ENCODE measurements around the gene ARPC1B.
"Not testable (repeated sequence)": the region's sequence is repeated elsewhere in the genome, so short reads cannot be mapped to it uniquely, and the experiment has no call there.

Gene ARPC1B

DNA sequence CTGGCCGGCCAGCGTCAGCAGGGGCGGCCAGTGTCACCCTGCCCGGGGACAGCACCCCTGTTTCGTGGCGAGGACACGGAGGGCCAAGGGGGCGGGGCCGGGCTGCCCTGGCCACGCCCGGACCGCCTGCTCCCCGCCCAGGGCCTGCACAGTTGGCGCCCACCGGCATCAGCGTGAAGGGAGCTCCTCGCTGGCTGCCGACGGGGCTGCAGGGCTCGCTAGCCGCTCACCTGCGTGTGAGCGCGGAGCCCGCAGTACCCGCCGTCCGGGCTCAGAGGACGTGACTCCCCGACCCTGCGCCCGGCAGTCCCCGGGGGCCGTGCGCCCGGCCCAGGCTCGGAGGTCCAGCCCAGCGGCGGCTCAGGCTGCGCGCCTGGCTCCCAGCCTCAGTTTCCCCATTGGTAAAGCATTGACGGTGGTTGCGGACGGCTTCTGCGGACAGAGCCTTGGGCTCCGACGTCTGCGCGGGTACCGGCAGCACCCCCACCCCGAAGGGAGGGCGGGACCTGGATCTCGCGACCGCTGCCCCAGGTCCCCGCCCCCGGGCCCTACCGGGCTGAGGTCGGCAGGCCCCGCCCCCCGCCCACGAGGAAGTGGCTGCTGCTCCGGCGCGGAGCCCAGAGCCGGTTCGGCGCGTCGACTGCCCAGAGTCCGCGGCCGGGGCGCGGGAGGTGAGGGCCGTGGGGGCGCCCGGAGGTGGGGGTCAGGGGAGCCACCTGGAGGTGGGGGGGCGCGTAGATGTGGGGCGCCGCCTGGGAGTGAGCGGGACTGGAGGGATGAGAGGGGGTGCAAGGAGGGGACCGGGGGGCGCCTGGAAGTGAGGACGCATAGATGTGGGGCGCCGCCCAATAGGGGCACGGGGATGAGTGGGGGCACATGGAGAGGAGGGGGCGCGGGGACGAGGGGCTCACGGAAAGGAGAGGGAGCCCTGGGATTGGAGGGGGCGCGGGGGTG, at the start of gene ARPC1B:
TSS of gene ARPC1B (plus strand) at position 620 of the 954 bp plus-strand sequence. CDS start 10,985 bp downstream, outside the sequence.
- no peak for DNase-seq

DNA sequence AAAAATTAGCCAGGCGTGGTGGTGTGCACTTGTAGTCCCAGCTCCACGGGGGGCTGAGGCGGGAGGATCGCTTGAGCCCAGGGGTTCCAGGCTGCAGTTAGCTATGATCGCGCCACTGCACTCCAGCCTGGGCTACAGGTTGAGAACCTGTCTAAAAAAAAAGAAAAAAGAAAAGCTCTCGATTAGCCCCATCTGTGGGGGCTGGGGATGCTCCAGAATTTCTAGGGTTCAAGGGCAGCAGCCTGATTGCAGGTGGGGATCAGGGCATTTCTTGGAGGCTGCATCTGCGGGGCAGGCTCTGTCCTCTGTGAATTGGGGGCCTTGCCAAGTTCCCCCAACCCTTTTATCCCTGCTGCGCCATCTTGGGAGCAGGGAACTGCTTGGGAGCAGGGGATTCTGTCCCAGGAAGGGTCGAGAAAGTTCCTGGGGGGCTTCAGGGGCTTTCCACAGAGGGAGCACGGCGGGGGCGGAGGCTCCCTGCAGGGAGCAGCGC, 49.5 kb upstream of the ARPC1B start:
- no peak for DNase-seq

DNA sequence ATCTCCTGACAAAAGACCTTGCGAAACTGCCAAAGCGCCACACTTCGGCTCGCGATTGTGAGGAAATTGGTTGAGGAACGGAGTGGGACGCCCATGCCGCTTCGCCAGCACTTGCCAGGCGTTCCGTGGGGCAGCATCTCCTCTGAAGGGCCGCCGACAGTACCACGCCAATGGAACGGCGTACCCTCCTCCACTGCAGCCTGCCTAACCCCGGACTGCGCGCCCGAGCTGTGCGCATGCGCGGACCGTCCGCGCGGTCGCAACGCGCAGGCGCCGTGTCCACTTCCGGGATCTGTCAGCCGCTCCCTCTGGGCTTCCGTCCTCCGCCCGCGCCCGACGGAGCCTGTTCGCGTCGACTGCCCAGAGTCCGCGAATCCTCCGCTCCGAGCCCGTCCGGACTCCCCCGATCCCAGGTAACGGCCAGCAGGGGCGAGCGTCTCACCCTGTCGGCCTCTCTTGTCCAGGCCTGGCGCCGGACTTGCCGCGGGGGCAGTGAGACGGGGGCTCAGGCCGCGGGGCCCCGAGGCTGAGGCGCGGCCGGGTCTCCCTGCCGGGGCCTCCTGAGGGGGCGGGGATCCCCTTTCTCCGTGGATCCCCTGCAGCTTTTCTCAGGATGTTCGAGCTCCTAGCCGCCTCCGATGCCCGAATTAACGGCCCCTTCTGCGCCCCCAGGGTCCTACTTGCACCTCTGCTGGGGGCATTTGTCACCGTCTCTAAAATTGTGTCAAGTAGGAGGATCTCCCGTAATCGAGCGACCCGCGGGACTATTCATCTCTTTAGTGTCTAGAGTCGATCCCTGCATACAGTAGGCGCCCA, 48.7 kb upstream of the ARPC1B start, which contains the start of gene ARPC1A:
TSS of gene ARPC1A (plus strand) at position 307 of the 816 bp plus-strand sequence. CDS start 7,456 bp downstream, outside the sequence.
- peak; percentile 85 for DNase-seq

DNA sequence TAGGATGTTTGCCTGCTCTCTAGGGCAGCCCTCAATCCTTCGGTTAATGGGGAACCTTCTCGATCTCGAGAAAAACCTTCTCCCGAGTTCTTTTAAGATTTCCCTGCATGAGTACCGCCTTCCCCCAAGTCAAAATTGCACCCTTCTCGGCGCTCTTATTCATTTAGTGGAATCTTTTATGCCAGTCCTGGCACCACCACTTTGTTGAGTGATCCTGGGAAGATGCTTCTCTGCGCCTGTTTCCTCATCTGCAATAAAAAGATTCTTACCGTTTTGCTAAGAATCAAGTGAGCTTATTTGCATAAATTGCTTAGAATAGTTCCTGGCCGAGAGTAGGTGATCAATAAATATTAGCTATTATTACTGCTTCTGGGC, 48.1 kb upstream of the ARPC1B start:
- DNase-seq = no peak

DNA sequence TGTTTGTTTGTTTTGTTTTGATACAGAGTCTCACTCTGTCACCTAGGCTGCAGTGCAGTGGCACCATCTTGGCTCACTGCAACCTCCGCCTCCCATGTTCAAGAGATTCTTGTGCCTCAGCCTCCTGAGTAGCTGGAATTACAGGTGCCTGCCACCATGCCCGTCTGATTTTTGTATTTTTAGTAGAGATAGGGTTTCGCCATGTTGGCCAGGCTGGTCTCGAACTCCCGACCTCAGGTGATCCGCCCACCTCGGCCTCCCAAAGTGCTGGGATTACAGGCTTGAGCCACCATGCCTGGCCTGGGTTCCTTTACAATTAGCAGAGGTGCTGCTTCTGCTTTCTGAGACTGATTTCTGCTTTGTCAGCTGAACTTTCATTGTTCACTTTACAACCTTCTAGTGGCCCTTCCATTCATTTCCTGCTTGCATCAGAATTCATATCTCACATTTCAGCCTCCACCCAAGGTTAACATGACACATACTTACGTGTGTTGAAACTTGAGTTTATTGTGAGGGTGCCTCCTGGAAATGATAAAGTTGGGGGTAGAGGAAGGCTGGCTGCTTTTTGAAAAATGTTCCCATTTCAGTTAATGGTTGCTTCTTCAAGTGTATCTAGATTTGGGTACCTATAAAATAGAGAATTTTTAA, 44.1 kb upstream of the ARPC1B start:
- DNase-seq = peak; percentile 52

DNA sequence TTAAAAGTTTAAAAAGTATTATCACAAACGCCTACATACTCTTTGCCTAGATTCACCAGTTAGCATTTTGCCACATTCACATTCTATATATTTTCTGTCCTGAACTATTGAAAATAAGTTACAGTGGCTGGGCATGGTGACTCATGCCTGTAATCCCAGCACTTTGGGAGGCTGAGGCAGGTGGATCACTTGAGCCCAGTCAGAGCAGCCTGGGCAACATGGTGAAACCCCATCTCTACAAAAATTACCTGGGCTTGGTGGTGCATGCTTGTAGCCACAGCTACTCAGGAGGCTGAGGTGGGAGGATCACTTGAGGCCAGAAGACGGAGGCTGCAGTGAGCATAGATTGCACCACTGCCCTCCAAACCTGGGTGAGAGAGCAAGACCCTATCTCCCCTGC, 43.5 kb upstream of the ARPC1B start:
- no peak for DNase-seq

DNA sequence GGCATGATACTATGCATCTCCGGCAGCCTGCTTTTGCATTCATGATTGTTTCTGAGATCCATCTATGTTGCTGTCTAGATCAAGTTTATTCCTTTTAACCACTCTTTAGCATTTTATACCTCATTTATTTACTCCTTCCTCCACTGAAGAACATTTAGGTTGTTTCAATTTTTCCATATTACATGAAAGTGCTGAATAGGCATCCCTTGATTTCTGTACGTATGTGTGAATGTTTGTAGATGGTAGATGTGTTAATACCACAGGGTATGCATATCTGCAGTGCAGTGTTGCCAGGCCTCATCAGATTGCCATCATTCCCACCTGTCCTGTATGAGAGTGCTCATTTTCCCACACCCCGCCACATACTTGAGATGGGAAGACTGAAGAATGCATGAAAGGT, 34.9 kb upstream of the ARPC1B start:
- DNase-seq = no peak

DNA sequence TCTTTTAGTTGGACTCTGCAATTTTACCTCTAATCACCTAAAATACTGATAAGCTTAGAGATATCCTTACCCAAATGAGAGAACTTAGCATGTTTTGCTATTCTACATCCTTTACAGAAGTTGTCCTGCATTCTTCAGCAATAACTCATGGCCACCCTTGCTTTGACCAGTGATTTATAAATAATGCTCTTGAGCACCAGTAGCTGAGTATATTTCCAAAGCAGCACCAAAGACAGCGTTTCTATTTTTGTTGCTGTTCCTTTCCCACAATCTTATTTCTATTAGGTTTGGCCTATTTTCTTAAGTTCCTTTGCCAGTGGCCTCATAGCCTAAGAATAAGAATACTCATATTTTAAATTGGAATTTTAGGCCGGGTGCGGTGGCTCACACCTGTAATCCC, 33.9 kb upstream of the ARPC1B start:
- no peak for DNase-seq

DNA sequence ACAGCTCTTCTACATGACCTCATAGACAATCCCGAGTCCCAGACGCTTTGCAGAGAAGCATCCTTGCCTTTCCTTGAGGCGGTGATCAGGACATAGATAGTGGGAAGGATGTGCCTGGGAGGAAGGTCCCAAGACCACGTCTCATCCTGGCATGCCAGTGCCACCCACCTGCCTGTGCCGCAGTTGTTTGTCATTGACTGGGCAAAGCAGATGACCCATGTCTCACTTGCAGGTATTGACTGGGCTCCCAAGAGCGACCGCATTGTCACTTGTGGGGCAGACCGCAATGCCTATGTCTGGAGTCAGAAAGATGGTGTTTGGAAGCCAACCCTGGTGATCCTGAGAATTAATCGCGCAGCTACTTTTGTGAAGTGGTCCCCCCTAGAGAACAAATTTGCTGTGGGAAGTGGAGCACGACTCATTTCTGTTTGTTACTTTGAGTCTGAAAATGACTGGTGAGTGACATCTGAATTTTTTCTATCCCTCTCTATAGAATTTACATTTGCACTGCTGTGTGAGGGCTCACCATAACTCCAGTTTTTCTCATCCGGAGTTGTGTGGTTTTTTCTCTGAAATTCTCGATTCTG, 30.4 kb upstream of the ARPC1B start:
- DNase-seq = no peak

DNA sequence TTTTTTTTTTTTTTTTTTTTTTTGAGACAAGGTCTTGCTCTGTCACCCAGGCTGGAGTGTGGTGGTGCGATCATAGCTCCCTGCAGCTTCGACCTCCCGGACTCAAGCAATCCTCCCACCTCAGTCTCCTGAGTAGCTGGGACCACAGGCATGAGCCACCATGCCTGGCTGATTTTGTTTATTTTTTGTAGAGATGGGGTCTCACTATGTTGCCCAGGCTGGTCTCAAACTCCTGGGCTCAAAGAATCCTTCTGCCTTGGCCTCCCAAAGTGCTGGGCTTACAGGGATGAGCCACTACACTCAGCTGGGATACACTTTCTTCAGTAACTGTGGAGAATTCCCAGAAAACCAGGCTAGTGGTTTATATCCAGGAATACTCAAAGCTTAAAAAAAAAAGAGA, 23.9 kb upstream of the ARPC1B start:
- not testable (repeated sequence) for DNase-seq

DNA sequence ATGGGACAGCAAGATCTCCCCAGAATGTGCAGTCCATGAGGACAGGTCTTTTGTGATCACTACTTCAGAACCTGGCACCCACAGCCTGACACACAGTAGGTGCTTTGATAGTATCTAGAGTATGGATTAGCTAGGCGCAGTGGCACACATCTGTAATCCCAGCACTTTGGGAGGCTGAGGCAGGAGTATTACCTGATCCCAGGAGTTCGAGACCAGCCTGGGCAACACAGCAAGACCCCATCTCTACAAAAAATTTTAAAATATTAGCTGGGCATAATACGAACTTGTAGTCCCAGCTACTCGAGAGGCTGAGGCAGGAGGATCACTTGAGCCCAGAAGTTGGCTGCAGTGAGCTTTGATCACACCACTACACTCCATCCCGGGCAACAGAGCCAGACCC, 22.3 kb upstream of the ARPC1B start:
- DNase-seq = no peak

DNA sequence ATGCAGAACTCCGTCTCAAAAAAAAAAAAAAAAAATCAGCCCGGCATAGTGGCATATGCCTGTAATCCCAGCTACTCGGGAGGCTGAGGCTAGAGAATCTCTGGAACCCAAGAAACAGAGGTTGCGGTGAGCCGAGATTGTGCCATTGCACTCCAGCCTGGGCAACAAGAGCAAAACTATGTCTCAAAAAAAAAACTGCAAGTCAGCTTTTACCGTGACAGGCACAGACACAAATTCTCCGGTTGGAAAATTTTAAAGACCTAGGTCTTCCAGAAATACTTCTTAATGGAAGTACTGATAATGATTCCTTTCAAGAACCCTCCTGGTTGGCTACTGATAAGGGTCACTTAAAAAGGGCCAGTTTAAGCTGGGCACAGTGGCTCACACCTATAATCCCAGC, 19.4 kb upstream of the ARPC1B start:
- DNase-seq = no peak

DNA sequence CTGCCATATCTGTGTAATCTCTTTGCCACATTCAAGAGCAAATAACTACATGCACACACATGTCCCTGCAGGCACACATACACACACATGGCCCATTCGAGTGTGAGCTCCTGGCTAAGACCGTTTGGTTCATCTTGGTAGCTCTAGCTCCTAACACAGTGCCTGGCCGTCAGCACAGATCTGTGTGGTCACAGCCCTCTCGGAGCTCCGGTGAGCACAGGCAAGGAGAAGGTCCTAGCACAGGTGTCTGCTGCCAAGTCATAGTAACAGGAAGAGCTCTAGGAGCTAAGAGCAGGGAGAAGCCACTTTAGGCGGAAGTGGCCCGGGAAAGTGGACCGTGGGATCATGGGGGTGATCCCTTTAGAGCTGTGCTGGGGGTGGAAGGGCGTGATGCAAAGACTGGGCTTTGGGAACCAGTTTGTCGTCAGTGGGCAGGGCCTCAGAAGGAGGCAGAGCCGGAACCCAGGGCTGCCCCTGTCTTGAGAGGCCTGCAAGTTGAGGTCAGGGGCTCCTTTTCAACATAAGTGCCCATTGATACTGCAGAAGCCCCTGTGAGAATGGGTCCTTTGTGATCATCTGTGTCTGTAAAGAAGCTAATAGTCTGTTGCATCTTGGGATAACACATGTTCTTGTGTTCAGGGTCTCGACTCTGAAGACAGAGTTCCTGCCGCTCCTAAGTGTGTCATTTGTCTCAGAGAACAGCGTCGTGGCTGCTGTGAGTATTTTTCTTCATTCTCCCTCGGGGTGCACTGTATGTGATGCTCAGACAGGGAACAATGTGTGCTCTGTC, 16.6 kb upstream of the ARPC1B start:
- no peak for DNase-seq

DNA sequence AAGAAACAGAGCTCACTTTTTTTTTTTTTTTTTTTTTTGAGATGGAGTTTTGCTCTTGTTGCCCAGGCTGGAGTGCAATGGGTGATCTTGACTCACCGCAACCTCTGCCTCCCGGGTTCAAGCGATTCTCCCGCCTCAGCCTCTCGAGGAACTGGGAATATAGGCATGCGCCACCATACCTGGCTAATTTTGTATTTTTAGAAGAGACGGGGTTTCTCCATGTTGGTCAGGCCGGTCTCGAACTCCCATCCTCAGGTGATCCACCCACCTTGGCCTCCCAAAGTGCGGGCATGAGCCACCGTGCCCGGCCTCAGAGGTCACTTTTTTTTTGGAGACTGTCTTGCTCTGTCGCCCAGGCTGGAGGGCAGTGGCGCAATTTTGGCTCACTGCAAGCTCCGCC, 16.0 kb upstream of the ARPC1B start:
- DNase-seq = not testable (repeated sequence)

DNA sequence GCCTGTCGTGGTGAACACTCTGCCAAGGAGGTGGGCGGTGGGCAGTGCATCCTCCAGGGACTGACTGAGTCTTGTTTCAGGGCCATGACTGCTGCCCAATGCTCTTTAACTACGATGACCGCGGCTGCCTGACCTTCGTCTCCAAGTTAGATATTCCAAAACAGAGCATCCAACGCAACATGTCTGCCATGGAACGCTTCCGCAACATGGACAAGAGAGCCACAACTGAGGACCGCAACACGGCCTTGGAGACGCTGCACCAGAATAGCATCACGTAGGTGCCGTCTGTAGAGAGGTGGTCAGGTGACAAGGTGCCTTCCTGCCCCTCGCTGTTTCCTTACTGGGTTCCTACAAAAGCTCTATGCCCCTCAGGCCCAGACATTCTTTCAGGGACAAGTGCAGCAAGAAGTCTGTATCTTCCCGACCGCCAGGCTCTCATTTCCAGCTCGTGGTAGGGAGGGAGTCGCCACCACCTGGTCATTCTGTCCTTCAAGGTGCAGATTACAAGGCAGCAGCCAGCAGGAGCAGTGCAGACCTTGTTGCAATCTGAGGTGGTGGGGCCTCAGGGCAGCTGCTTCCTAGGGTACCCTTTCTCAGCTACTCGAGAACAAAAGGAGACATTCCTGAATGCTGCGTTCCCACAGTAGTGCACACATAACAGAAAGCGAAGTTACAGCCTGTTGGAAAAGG, 14.9 kb upstream of the ARPC1B start:
- DNase-seq = no peak

DNA sequence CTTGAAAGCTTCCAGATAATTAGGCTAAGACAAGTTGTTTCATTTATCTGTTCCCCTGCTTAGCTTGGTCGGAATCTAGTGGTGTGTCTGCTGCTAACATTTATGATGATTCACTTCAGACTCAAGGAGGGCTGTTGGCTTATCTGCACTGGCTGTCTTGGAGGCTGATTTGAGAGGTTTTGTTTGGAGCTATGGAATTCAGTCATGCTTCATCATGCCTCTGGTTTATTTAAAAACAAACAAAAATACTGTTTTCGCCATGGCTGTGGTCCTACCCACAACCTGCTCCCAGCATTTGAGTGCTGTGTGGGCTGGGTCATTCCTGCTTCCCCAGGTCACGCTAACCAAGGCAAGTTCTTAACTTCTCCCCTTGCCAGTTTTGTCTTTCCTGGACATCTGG, 11.7 kb upstream of the ARPC1B start:
- no peak for DNase-seq

DNA sequence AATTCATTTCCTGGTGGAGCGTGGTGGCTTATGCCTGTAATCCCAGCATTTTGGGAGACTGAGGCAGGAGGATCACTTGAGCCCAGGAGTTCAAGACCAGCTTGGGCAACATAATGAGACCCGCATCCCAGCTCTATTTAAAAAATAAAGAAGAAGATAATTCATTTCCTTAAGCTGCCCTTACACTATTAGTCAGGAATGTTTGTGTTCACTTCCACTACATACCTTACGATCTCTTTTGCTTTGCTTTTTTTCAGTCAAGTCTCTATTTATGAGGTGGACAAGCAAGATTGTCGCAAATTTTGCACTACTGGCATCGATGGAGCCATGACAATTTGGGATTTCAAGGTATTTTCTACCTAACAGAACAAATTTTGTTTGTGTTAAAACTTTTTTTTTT, 11.2 kb upstream of the ARPC1B start:
- DNase-seq = no peak

DNA sequence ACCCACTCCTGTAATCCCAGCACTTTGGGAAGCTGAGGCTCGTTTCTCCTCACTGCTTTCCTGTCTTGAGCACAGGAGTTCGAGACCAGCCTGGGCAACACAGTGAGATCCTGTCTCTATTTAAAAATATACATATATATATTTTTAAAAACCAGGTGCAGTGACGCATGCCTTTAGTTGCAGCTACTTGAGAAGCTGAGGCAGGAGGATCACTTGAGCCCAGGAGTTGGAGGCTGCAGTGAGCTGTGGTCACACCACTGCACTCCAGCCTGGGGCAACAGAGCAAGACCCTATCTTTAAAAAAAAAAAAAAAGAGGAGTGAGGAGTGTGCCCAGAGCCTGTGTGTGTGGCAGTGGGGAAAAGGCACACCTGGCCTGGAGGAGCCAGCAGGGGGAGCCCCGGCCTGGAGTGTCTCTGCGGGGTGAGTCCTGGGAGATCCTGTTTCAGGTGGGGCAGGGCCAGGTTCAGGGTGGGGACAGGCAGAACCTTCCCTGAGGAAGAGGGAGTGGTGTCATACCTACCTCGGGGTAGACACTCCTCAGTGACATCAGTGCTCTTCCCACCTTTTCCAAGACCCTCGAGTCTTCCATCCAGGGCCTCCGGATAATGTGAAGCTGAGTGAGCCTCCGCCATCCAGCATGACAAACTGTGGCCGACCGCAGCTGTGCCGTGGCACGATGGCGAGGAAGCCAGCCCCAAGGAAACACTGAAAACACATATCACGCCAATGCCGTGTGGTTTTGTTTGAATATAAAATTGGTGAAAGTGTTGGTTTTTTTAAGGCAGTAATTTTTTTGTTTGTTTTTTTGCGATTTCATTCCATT, 9.0 kb upstream of the ARPC1B start:
- no peak for DNase-seq

DNA sequence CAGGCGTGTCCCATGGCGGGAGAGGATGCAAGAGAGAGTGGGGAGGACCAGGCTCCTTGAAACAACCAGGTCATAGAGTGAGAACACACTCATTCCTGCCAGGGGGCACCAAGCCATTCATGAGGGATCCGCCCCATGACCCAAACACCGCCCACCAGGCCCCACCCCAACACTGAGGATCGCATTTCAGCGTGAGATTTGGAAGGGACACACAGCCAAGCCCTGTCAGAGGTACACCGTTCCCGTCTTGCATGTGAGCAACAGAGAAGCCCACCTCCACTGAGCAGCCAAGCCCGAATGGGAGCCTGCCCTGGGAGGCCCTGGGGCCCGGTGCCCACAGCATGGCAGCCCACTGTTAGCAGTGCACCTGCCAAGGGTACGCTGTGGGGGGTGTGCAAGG, 7.9 kb upstream of the ARPC1B start:
- no peak for DNase-seq

DNA sequence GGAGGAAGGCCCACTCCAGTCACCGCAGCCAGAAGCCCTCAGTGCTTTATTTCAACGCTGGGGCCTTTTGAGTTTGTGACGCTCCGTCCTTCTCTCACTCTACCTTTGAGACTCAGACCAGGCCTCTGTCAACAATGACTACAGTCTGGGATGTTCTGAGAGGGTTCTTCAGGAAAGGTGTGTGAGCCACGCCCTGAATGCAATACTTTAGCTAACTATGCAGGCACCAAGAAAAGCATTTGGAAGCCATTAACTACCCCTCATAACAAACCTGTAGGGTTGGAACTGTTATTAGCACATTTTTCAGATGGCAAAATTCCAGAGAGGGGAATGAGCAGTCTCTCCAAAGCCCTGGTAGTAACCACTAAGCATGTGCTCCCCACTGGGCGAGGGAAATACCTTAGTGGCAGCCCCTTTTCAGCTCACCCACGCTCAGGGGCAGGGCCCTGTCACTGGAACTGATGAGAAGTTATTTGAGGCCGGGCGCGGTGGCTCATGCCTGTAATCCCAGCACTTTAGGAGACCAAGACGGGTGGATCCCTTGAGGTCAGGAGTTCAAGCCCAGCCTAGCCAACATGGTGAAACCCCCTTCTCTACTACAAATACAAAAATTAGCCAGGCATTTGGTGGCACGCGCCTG, 5.7 kb upstream of the ARPC1B start:
- no peak for DNase-seq
